GM23338 (cell line): Measurements from ENCODE around the gene ATG16L2. TPM values are rescaled to one million over a fixed set of nuclear protein-coding genes. Genes with fewer than 3 reads are reported as not detected.

ENCODE experiments used
- ATAC-seq: fragments of 200-7000 bp; cut with Tn5 transposase; 3 replicates; pipeline ENCODE4 v1.9.1; 2020
- DNase-seq: peaks from one replicate; pipeline ENCODE4 v3.0.0-alpha.2; 2015; ENCODE audit warnings: low spot score
- H2AFZ ChIP-seq: fragments of 200-600 bp; sonication (generic); 2 replicates; pipeline ENCODE4 v1.8.0; 2016; ENCODE audit warnings: antibody characterized with exemption, mild to moderate bottlenecking, moderate library complexity
- H3F3A ChIP-seq: fragments of 200-600 bp; sonication (generic); replicated peaks from 2 replicates; pipeline ENCODE4 v1.8.0; 2017; ENCODE audit warnings: antibody characterized with exemption, mixed run types, low read depth
- H3K27ac ChIP-seq: fragments of 200-600 bp; sonication (generic); 2 replicates; pipeline ENCODE4 v1.6.1; 2016; ENCODE audit warnings: low read depth
- H3K27me3 ChIP-seq: fragments of 200-600 bp; sonication (generic); 2 replicates; pipeline ENCODE4 v1.8.0; 2016; ENCODE audit warnings: mild to moderate bottlenecking, mixed run types, moderate library complexity; ENCODE audit not compliant: insufficient read depth
- H3K36me3 ChIP-seq: fragments of 200-600 bp; sonication (generic); 2 replicates; pipeline ENCODE4 v1.8.0; 2016; ENCODE audit warnings: mild to moderate bottlenecking; ENCODE audit not compliant: insufficient read depth
- H3K4me1 ChIP-seq: fragments of 200-600 bp; sonication (generic); 2 replicates; pipeline ENCODE4 v1.8.0; 2016; ENCODE audit warnings: mild to moderate bottlenecking, moderate library complexity; ENCODE audit not compliant: insufficient read depth
- H3K4me2 ChIP-seq: fragments of 200-600 bp; sonication (generic); 2 replicates; pipeline ENCODE4 v1.7.1; 2017; ENCODE audit warnings: mixed run types
- H3K4me3 ChIP-seq: fragments of 200-600 bp; sonication (generic); 2 replicates; pipeline ENCODE4 v1.6.1; 2016; ENCODE audit warnings: mixed run types
- H3K79me2 ChIP-seq: fragments of 200-600 bp; sonication (generic); replicated peaks from 2 replicates; pipeline ENCODE4 v1.8.0; 2017; ENCODE audit warnings: mild to moderate bottlenecking; ENCODE audit not compliant: insufficient read depth
- H3K9me2 ChIP-seq: fragments of 200-600 bp; sonication (generic); 2 replicates; pipeline ENCODE4 v1.8.0; 2017; ENCODE audit not compliant: insufficient read depth
- H4K20me1 ChIP-seq: fragments of 200-600 bp; sonication (generic); replicated peaks from 2 replicates; pipeline ENCODE4 v1.8.0; 2017; ENCODE audit warnings: mild to moderate bottlenecking; ENCODE audit not compliant: insufficient read depth
- H3K27ac Mint-ChIP-seq: 2 replicates; pipeline ENCODE4 v1.8.0; 2020; ENCODE audit warnings: inconsistent platforms, mild to moderate bottlenecking, moderate library complexity, mixed read lengths
- H3K27me3 Mint-ChIP-seq: 3 replicates; pipeline ENCODE4 v1.8.0; 2022; ENCODE audit warnings: low read depth, mild to moderate bottlenecking, moderate library complexity, mixed read lengths, inconsistent platforms; ENCODE audit not compliant: insufficient read depth, poor library complexity
- H3K36me3 Mint-ChIP-seq: 3 replicates; pipeline ENCODE4 v1.8.0; 2021; ENCODE audit warnings: low read depth, mild to moderate bottlenecking, inconsistent platforms, moderate library complexity, mixed read lengths
- H3K4me1 Mint-ChIP-seq: 3 replicates; pipeline ENCODE4 v1.8.0; 2020; ENCODE audit warnings: mild to moderate bottlenecking, inconsistent platforms, mixed read lengths
- H3K4me3 Mint-ChIP-seq: 3 replicates; pipeline ENCODE4 v1.8.0; 2021; ENCODE audit warnings: moderate library complexity, mild to moderate bottlenecking, inconsistent platforms, mixed read lengths
- H3K9me3 Mint-ChIP-seq: 3 replicates; pipeline ENCODE4 v1.8.0; 2020; ENCODE audit warnings: moderate library complexity, mild to moderate bottlenecking, inconsistent platforms, mixed read lengths
- CREB1 ChIP-seq: fragments of 250-450 bp; sonication (Bioruptor Pico); IDR thresholded peaks from 2 replicates; pipeline ENCODE4 v1.5.0; 2020; ENCODE audit warnings: low read depth, mild to moderate bottlenecking, moderate library complexity
- EZH2 ChIP-seq: fragments of 200-600 bp; sonication (generic); IDR thresholded peaks from one replicate; pipeline ENCODE4 v1.8.0; 2017; ENCODE audit warnings: antibody characterized with exemption, mild to moderate bottlenecking, low read depth; ENCODE audit not compliant: unreplicated experiment
- EZH2phosphoT487 ChIP-seq: fragments of 200-600 bp; sonication (generic); IDR thresholded peaks from one replicate; pipeline ENCODE4 v1.8.1; 2018; ENCODE audit warnings: antibody characterized with exemption; ENCODE audit not compliant: unreplicated experiment
- JUNB ChIP-seq: IDR thresholded peaks from one replicate; pipeline ENCODE4 v1.6.1; 2016; ENCODE audit warnings: antibody characterized with exemption; ENCODE audit not compliant: unreplicated experiment
- NANOG ChIP-seq: IDR thresholded peaks from 2 replicates; pipeline ENCODE4 v1.6.1; 2016; ENCODE audit warnings: antibody characterized with exemption, borderline replicate concordance
- POLR2AphosphoS5 ChIP-seq: IDR thresholded peaks from 2 replicates; pipeline ENCODE4 v1.6.1; 2016; ENCODE audit warnings: antibody characterized with exemption, low read depth
- REST ChIP-seq: IDR thresholded peaks from one replicate; pipeline ENCODE4 v1.6.1; 2018; ENCODE audit warnings: antibody characterized with exemption; ENCODE audit not compliant: unreplicated experiment
- STAT1 ChIP-seq: IDR thresholded peaks from one replicate; pipeline ENCODE4 v1.6.1; 2016; ENCODE audit warnings: antibody characterized with exemption; ENCODE audit not compliant: unreplicated experiment
- ZNF114 ChIP-seq: fragments of 250-450 bp; sonication (Bioruptor Pico); IDR thresholded peaks from 2 replicates; pipeline ENCODE4 v1.5.0; 2020; ENCODE audit warnings: mild to moderate bottlenecking, moderate library complexity
- ZNF331 ChIP-seq: fragments of 250-450 bp; sonication (Bioruptor Pico); IDR thresholded peaks from 2 replicates; pipeline ENCODE4 v1.5.0; 2020; ENCODE audit warnings: low read depth, mild to moderate bottlenecking, moderate library complexity
- ZNF462 ChIP-seq: fragments of 250-450 bp; sonication (Bioruptor Pico); IDR thresholded peaks from 2 replicates; pipeline ENCODE4 v1.5.0; 2020; ENCODE audit warnings: mild to moderate bottlenecking, moderate library complexity
- polyA plus RNA-seq: library from polyadenylated mRNA; unstranded; fragments of >200 nt; fragmentation: Nextera tagmentation; extraction: Ambion mirVana; gene quantifications from 2 replicates; pipeline ENCODE4 v1.2.1, GENCODE V29; 2016
- total RNA-seq: library from RNA; depleted of rRNA; stranded (reverse); fragments of >200 nt; shearing (Covaris generic); gene quantifications from 2 replicates; pipeline ENCODE4 v1.2.3, GENCODE V29; 2014
- TF ChIP-seq, protein P1 (sequence below): IDR thresholded peaks from 2 replicates; pipeline ENCODE4 v1.6.1; 2016; ENCODE audit warnings: antibody characterized with exemption
- TF ChIP-seq, protein P2 (sequence below), 2 experiments: fragments of 200-600 bp in 1 of 2; sonication (generic) in 1 of 2; conservative IDR thresholded peaks; 2 replicates each; pipeline versions ENCODE4 v1.5.1 to v1.6.1; 2016 to 2017; ENCODE audit warnings: antibody characterized with exemption in 2 of 2, low read depth in 2 of 2, mild to moderate bottlenecking in 2 of 2, moderate library complexity in 1 of 2

Gene ATG16L2
- total and polyA plus RNA-seq, 2 experiments from 2014 or later = 9.6 to 24.6 TPM

GRCh38 chr11:72771507-72771906 is 42.7 kb upstream of the ATG16L2 start:
- peaks cover 19% of the 10 kb centered on the region for H3K4me1 Mint-ChIP-seq
- H2AFZ ChIP-seq = no peak overlapping the region
- no peaks in the 10 kb centered on the region for H3K79me2 ChIP-seq
- DNase-seq (no peak), ATAC-seq (no peak)
- H3K4me3 ChIP-seq = no peak overlapping the region
- H3K36me3 ChIP-seq = no peaks in the 10 kb centered on the region
- H3K4me1 ChIP-seq = peaks cover 5% of the 10 kb centered on the region; the same call in 1 of the 2 replicates
- H3K4me3 Mint-ChIP-seq = no peak overlapping the region
- no peaks in the 10 kb centered on the region for H4K20me1 ChIP-seq
- no peaks in the 10 kb centered on the region for H3F3A ChIP-seq
- H3K27ac ChIP-seq = no peak overlapping the region
- no peak overlapping the region for H3K4me2 ChIP-seq
- TF ChIP-seq CREB1 (CRISPR knock-in tag) (no peak), EZH2 (no peak), REST (no peak), JUNB (no peak), ZNF331 (no peak), STAT1 (no peak), NANOG (no peak), ZNF462 (CRISPR knock-in tag) (no peak), POLR2AphosphoS5 (no peak), ZNF114 (CRISPR knock-in tag) (no peak), EZH2phosphoT487 (no peak)
- TF ChIP-seq, protein P1, sequence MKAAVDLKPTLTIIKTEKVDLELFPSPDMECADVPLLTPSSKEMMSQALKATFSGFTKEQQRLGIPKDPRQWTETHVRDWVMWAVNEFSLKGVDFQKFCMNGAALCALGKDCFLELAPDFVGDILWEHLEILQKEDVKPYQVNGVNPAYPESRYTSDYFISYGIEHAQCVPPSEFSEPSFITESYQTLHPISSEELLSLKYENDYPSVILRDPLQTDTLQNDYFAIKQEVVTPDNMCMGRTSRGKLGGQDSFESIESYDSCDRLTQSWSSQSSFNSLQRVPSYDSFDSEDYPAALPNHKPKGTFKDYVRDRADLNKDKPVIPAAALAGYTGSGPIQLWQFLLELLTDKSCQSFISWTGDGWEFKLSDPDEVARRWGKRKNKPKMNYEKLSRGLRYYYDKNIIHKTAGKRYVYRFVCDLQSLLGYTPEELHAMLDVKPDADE = no peak
- TF ChIP-seq, protein P2, sequence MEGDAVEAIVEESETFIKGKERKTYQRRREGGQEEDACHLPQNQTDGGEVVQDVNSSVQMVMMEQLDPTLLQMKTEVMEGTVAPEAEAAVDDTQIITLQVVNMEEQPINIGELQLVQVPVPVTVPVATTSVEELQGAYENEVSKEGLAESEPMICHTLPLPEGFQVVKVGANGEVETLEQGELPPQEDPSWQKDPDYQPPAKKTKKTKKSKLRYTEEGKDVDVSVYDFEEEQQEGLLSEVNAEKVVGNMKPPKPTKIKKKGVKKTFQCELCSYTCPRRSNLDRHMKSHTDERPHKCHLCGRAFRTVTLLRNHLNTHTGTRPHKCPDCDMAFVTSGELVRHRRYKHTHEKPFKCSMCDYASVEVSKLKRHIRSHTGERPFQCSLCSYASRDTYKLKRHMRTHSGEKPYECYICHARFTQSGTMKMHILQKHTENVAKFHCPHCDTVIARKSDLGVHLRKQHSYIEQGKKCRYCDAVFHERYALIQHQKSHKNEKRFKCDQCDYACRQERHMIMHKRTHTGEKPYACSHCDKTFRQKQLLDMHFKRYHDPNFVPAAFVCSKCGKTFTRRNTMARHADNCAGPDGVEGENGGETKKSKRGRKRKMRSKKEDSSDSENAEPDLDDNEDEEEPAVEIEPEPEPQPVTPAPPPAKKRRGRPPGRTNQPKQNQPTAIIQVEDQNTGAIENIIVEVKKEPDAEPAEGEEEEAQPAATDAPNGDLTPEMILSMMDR (conservative IDR thresholded peaks at IDR 0.05; ENCODE audit: low read depth in 2 of 2) = no peak
- peaks cover 21% of the 10 kb centered on the region for H3K27me3 Mint-ChIP-seq
- H3K27me3 ChIP-seq = no peaks in the 10 kb centered on the region
- no peaks in the 10 kb centered on the region for H3K9me2 ChIP-seq
- H3K27ac Mint-ChIP-seq = no peak overlapping the region
- no peaks in the 10 kb centered on the region for H3K36me3 Mint-ChIP-seq
- H3K9me3 Mint-ChIP-seq = no peaks in the 10 kb centered on the region
